ENCODE results near the gene SLC44A5. TPM values are rescaled to one million over a fixed set of nuclear protein-coding genes. Genes with fewer than 3 reads are reported as not detected.

Gene SLC44A5
- polyA plus RNA-seq, 3 donors, result not detected

DNA sequence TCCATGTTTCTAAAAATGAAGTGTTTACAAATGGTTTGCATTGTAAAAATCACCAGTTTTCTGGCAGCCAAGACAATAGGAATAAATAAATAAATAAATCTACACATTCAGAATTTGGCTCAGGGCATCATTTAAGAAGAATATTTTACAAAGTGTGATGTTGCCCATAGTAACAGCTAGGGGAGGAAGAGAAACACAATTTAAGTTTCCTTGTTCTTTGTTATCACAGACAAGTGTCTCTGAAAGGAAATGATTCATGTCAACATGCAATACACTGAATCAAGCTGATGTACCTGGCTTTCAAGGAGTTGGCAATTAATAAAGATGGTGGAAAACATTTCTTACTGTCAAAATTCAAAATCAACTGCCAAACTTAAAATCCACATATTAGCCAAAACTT lies 402.1 kb downstream of the SLC44A5 start:
- Mint-ChIP-seq H3K9me3 (no peaks in the 10 kb centered on the region), H3K4me3 (no peak overlapping the region), H3K4me1 (no peaks in the 10 kb centered on the region), H3K27ac (no peak overlapping the region), H3K36me3 (no peaks in the 10 kb centered on the region), H3K27me3 (ENCODE audit: low read depth in 3 of 3) (peaks cover 0 to 3% (median 0%) of the 10 kb centered on the region in 3 donors)
- no peak overlapping the region for H3K4me2 ChIP-seq (replicated peaks; ENCODE audit: extremely low read depth, low read length, poor library complexity, severe bottlenecking)
- no peak for DNase-seq
- TF ChIP-seq, protein P1, sequence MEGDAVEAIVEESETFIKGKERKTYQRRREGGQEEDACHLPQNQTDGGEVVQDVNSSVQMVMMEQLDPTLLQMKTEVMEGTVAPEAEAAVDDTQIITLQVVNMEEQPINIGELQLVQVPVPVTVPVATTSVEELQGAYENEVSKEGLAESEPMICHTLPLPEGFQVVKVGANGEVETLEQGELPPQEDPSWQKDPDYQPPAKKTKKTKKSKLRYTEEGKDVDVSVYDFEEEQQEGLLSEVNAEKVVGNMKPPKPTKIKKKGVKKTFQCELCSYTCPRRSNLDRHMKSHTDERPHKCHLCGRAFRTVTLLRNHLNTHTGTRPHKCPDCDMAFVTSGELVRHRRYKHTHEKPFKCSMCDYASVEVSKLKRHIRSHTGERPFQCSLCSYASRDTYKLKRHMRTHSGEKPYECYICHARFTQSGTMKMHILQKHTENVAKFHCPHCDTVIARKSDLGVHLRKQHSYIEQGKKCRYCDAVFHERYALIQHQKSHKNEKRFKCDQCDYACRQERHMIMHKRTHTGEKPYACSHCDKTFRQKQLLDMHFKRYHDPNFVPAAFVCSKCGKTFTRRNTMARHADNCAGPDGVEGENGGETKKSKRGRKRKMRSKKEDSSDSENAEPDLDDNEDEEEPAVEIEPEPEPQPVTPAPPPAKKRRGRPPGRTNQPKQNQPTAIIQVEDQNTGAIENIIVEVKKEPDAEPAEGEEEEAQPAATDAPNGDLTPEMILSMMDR (IDR thresholded peaks at IDR 0.05), result no peak
- peaks cover 0 to 2% of the 10 kb centered on the region in 2 donors for H3K27me3 ChIP-seq (ENCODE audit: control insufficient read depth in 2 of 2, insufficient read depth in 2 of 2, low read length in 2 of 2)
- no peak overlapping the region for H3K4me3 ChIP-seq (replicated peaks in 1 of 3; ENCODE audit: low read depth in 2 of 3, low read length in 3 of 3)
- intact Hi-C loops (cut with micrococcal nuclease), result no loop called here
- H4K20me1 ChIP-seq (ENCODE audit: insufficient read depth, low read length), result no peaks in the 10 kb centered on the region
- H2AFZ ChIP-seq (ENCODE audit: insufficient read depth, low read depth, low read length, poor library complexity, severe bottlenecking), result no peak overlapping the region
- no peaks in the 10 kb centered on the region for H3K9me3 ChIP-seq (replicated peaks in 1 of 2; ENCODE audit: control insufficient read depth in 1 of 2, insufficient read depth in 1 of 2, low read length in 2 of 2)
- no peaks in the 10 kb centered on the region for H3K4me1 ChIP-seq (ENCODE audit: control insufficient read depth in 1 of 2, insufficient read depth in 2 of 2, low read length in 2 of 2)
- no peak overlapping the region for H3K9ac ChIP-seq (ENCODE audit: insufficient read depth, low read length, poor library complexity, severe bottlenecking)
- H3K79me2 ChIP-seq (ENCODE audit: insufficient read depth, low read length), result no peaks in the 10 kb centered on the region
- H3K27ac ChIP-seq (ENCODE audit: low read depth in 1 of 2, low read length in 2 of 2), result no peak overlapping the region
- H3K36me3 ChIP-seq (replicated peaks in 1 of 2; ENCODE audit: control insufficient read depth in 1 of 2, insufficient read depth in 2 of 2, low read length in 2 of 2), result no peaks in the 10 kb centered on the region

DNA sequence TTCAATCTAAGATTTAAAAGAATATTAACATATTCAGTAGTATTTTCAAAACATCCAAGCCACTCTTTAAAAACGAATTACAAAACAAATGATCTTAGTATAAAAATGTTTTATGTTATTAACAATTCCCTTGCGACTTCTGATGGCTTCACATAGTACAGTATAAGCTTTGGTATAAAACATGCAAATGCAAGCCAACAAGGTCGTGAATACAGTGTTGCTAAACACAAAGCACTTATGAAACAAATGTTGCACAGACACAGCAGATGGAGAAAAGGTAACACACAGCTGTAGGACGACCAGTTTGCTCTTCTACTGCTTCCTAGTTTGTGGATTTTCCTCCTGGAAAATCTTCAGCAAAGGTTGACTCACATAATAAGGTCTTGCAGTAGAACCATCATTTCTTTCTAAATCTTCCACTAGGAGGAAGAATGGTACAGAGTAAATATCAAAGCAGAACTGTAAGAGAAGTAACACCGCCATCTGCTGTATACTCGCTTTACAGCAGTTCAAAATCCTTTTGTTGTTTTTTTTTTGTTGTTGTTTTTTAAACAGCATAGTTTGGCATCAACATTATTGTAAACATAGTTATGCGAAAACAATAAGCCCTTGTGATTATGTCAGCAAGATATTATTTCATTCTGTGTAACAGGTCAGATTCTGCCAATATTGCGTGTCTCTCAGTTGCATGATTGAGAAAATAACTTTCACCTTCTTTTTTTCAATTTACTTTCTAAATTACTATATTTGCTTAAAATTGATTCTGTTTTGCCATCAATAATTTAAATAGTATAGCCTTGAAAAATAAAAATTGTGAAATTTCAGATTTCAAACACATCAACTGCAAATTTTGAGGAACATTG lies 407.3 kb downstream of the SLC44A5 start:
- Histone ChIP-seq H3K79me2 (ENCODE audit: insufficient read depth, low read length) (no peaks in the 10 kb centered on the region), H3K4me1 (ENCODE audit: control insufficient read depth in 1 of 2, insufficient read depth in 2 of 2, low read length in 2 of 2) (no peaks in the 10 kb centered on the region), H3K27ac (ENCODE audit: low read depth in 1 of 2, low read length in 2 of 2) (no peak overlapping the region), H3K4me3 (replicated peaks in 1 of 3; ENCODE audit: low read depth in 2 of 3, low read length in 3 of 3) (no peak overlapping the region), H3K9ac (ENCODE audit: insufficient read depth, low read length, poor library complexity, severe bottlenecking) (no peak overlapping the region), H2AFZ (ENCODE audit: insufficient read depth, low read depth, low read length, poor library complexity, severe bottlenecking) (no peak overlapping the region), H3K36me3 (replicated peaks in 1 of 2; ENCODE audit: control insufficient read depth in 1 of 2, insufficient read depth in 2 of 2, low read length in 2 of 2) (no peaks in the 10 kb centered on the region), H4K20me1 (ENCODE audit: insufficient read depth, low read length) (no peaks in the 10 kb centered on the region), H3K9me3 (replicated peaks in 1 of 2; ENCODE audit: control insufficient read depth in 1 of 2, insufficient read depth in 1 of 2, low read length in 2 of 2) (no peaks in the 10 kb centered on the region), H3K27me3 (ENCODE audit: control insufficient read depth in 2 of 2, insufficient read depth in 2 of 2, low read length in 2 of 2) (peaks cover 0 to 2% of the 10 kb centered on the region in 2 donors), H3K4me2 (replicated peaks; ENCODE audit: extremely low read depth, low read length, poor library complexity, severe bottlenecking) (no peak overlapping the region)
- Mint-ChIP-seq H3K4me3 (no peak overlapping the region), H3K36me3 (no peaks in the 10 kb centered on the region), H3K9me3 (no peaks in the 10 kb centered on the region), H3K27me3 (ENCODE audit: low read depth in 3 of 3) (peaks cover 0 to 5% (median 0%) of the 10 kb centered on the region in 3 donors), H3K27ac (no peak overlapping the region), H3K4me1 (no peaks in the 10 kb centered on the region)
- intact Hi-C loops (cut with micrococcal nuclease), result no loop called here
- 50% methylated on average over 1 of the region's 8 CpGs for WGBS (ENCODE audit: insufficient coverage)
- DNase-seq, result no peak
- TF ChIP-seq, protein P1 (IDR thresholded peaks at IDR 0.05), result peak; percentile 39
